ENCODE data around the gene CLDN20. TPM values are rescaled to one million over a fixed set of nuclear protein-coding genes. Genes with fewer than 3 reads are reported as not detected.

Gene CLDN20, protein sequence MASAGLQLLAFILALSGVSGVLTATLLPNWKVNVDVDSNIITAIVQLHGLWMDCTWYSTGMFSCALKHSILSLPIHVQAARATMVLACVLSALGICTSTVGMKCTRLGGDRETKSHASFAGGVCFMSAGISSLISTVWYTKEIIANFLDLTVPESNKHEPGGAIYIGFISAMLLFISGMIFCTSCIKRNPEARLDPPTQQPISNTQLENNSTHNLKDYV
- not detected for total RNA-seq

DNA sequence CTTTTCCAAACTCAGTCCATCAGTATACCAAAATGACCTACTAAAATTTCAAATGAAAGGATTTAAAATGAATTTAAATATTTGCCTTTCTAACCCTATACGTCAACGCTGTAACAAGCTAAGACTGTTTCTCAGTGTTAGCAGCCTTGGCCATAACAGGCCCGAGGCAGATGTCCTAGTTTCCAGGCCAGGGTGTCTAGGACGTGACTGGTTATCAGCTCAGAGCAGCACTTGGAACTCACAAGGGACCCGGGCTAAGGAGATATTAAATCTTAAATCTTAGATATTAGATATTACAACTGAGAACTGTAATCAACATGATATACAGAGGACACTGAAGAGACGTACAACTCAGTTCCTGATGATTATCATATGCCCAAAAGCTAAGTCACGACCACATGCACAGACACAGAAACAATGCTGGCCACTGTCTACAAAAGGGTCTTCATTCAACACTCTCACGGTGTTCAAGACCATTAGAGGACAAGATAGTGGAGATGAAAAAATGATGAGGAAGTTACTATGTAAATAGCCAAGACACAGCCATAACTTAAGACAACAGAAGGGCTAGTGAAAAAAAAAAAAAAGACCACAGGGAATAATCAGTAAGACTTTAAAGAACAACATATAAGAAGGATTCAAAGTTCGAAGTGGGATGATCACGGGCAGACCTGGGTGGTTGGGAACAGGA lies at the start of gene CLDN20:
TSS of gene CLDN20 (plus strand) at position 641 of the 691 bp plus-strand sequence. CDS start 11,707 bp downstream, outside the sequence.

DNA sequence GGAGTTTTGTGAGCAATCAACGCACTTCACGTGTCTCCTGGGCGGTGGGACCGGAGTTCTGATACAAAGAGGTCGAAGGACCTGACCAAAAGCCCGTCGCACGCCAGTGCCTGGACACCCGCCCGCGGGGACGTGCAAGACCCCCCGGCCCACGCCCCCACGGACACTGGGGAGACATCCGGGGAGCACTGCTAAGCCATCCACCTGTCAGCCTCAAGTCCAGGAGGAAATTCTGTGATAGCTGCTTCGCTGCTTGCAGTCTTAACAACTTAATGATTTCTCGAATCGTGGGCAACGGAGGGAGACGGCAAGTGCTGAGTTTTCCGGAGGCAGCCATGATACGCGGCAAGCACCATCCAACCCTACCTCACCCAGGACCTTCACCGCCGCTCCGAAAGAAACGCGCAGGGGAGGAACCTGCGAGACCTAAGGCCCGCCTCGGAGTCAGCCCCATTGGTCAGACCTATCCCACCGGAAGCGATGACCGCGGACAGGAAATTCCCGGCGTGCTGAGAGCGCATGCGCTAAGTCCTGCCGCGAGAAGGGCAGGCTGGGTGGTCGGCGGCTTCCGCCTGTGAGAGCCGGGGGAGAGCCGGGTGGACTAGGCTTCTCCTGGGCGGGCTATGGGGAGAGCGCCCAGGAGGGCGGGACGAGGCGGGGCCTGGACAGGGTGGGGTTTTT lies 50.4 kb downstream of the CLDN20 start, which contains the start of gene TFB1M:
TSS of gene TFB1M (minus strand) at position 393 of the 681 bp plus-strand sequence. CDS start at position 337, 56 bp downstream.

Other genes starting within 250 kb of the CLDN20 start
- 20.8 TPM for gene TFB1M, start 50.5 kb downstream of the CLDN20 start, total RNA-seq
- gene NOX3, start 191.8 kb downstream of the CLDN20 start, total RNA-seq: not detected

Data from diencephalon (tissue), 1 donor.